ENCODE data around the gene CLIC5. TPM values are rescaled to one million over a fixed set of nuclear protein-coding genes. Genes with fewer than 3 reads are reported as not detected.

Gene CLIC5
- total and polyA plus RNA-seq, 2 of the 8 experiments (the other 6 are each of a cell fraction or from before 2014, with no cell fraction given): 0.12 to 0.15 TPM

DNA sequence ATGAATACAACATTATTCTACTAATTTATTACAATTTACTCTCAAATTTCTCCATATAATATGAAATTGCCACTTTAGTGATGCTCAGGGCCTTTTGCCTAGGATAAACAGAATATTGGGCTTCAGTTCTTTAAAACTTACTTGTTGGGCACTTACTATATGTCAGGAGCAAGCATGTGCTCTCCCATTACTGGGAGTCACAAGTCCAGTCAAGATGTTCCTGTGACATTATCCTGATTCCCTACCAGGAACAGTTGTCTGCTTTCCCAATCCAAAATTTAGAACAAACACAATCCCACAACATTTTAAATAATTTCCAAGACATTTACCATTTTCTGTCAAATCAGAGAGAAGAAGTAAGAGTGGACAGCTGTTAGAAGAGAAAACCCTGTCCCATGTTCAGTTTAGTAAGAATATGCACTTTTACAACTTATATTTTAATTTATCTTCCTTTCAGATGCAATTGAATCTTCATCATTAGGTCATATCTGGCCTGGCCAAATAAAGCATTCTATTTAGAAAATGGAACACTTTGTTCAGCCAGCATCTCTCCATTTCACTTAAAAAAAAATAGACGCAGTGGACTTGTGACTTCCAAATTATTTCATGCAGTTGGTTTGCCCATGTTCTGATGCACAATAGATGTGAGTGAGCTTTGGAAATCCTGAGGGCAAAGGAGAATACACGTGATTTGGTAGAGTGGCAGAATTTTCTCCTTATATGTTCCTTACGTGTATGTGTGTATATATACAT lies 159.8 kb downstream of the CLIC5 start:
- H3K56ac ChIP-seq (replicated peaks; ENCODE audit: insufficient read length, low read depth, low read length): no peak overlapping the region
- no peaks in the 10 kb centered on the region for H3K23me2 ChIP-seq (ENCODE audit: low read depth, low read length)
- no peak overlapping the region for H2BK5ac ChIP-seq (ENCODE audit: low read depth, low read length)
- ChIA-PET CTCF (ENCODE audit: partially characterized antibody) (no interaction called here), POLR2A (ENCODE audit: partially characterized antibody) (no interaction called here)
- WGBS, 2 experiments (ENCODE audit: extremely low coverage in 1 of 2, insufficient coverage in 1 of 2, insufficient read length in 1 of 2, insufficient replicate concordance in 2 of 2, low coverage in 1 of 2, low lambda C conversion rate in 2 of 2, missing lambda C conversion rate in 1 of 2): 91% methylated on average over 3 of the region's 3 CpGs; no CpG with 5 or more reads in 1 of the 2 experiments
- no peaks in the 10 kb centered on the region for H3K79me1 ChIP-seq (ENCODE audit: low read depth, low read length)
- H3K4me3 ChIP-seq (ENCODE audit: extremely low read depth in 1 of 4, insufficient read depth in 2 of 4, low read depth in 3 of 4, low read length in 4 of 4): no peak overlapping the region
- no peaks in the 10 kb centered on the region for H3K79me2 ChIP-seq (ENCODE audit: control insufficient read depth in 1 of 2, insufficient read depth in 2 of 2, low read length in 2 of 2)
- H3K36me3 ChIP-seq (ENCODE audit: control insufficient read depth in 2 of 4, insufficient read depth in 4 of 4, low read length in 3 of 4): no peaks in the 10 kb centered on the region
- no peak overlapping the region for H3K27ac ChIP-seq (ENCODE audit: low read depth, low read length)
- no peak overlapping the region for H3K23ac ChIP-seq (ENCODE audit: insufficient read length)
- DNase-seq (ENCODE audit: low read depth in 1 of 2, low spot score in 2 of 2): no peak
- no peak overlapping the region for H2BK15ac ChIP-seq (ENCODE audit: low read length)
- H4K91ac ChIP-seq (replicated peaks; ENCODE audit: insufficient read length, low read length): no peak overlapping the region
- no peak overlapping the region for H2BK12ac ChIP-seq (ENCODE audit: low read depth, low read length)
- H3K4me2 ChIP-seq (ENCODE audit: insufficient read depth in 1 of 2, low read depth in 2 of 2, low read length in 2 of 2): no peak overlapping the region
- no peak overlapping the region for H3K9ac ChIP-seq (replicated peaks in 1 of 4; ENCODE audit: extremely low read depth in 1 of 4, low read depth in 3 of 4, low read length in 3 of 4)
- H3K4me1 ChIP-seq (replicated peaks in 1 of 4; ENCODE audit: control insufficient read depth in 3 of 4, insufficient read depth in 4 of 4, low read length in 3 of 4): peaks cover 0 to 5% (median under 1%) of the 10 kb centered on the region in 4 experiments; a peak in 3 of 7 replicates
- H2AFZ ChIP-seq (ENCODE audit: low read length): no peak overlapping the region
- H2AK5ac ChIP-seq (ENCODE audit: low read depth, low read length): no peak overlapping the region
- no peaks in the 10 kb centered on the region for H3K9me3 ChIP-seq (ENCODE audit: insufficient read depth in 2 of 2, low read depth in 1 of 2, low read length in 1 of 2)
- H4K8ac ChIP-seq (ENCODE audit: extremely low read depth, insufficient read depth, low read length): no peak overlapping the region
- H3K27me3 ChIP-seq (replicated peaks in 1 of 4; ENCODE audit: control insufficient read depth in 3 of 4, extremely low read depth in 1 of 4, insufficient read depth in 3 of 4, low read length in 3 of 4): peaks cover 0 to 2% (median 2%) of the 10 kb centered on the region in 4 experiments; a peak in 2 of 7 replicates
- FAIRE-seq: no peak
- no peak overlapping the region for H3K18ac ChIP-seq (ENCODE audit: extremely low read depth, low read length)
- no peak overlapping the region for H4K5ac ChIP-seq (ENCODE audit: insufficient read length, low read depth, low read length)
- no peak overlapping the region for H3K14ac ChIP-seq (ENCODE audit: insufficient read length)
- no peaks in the 10 kb centered on the region for H4K20me1 ChIP-seq (replicated peaks in 1 of 2; ENCODE audit: control insufficient read depth in 1 of 2, insufficient read depth in 2 of 2, low read length in 2 of 2)
- H2BK120ac ChIP-seq (replicated peaks; ENCODE audit: low read depth, low read length): no peak overlapping the region
- no peak overlapping the region for H2BK20ac ChIP-seq (ENCODE audit: low read length)
- H3K4ac ChIP-seq (replicated peaks; ENCODE audit: insufficient read length, low read depth, low read length): no peak overlapping the region
- TF ChIP-seq KDM5A (IDR thresholded peaks at IDR 0.05; ENCODE audit: low read length) (no peak), RAD21 (IDR thresholded peaks at IDR 0.05 in 1 of 2, conservative IDR thresholded peaks at IDR 0.05 in 1 of 2; ENCODE audit: low read depth in 2 of 2, low read length in 2 of 2) (no peak), SIN3A (conservative IDR thresholded peaks at IDR 0.05 in 1 of 2, IDR thresholded peaks at IDR 0.05 in 1 of 2; ENCODE audit: low read depth in 1 of 2, low read length in 2 of 2) (no peak), CTBP2 (IDR thresholded peaks at IDR 0.05; ENCODE audit: borderline replicate concordance, insufficient read depth, insufficient read length, low read length) (no peak), HDAC2 (IDR thresholded peaks at IDR 0.05; ENCODE audit: borderline replicate concordance in 1 of 2, low read depth in 2 of 2, low read length in 2 of 2) (no peak), EZH2 (IDR thresholded peaks at IDR 0.05; ENCODE audit: low read depth, low read length, severe bottlenecking) (no peak), SRF (IDR thresholded peaks at IDR 0.05; ENCODE audit: low read depth, low read length) (no peak), TCF12 (IDR thresholded peaks at IDR 0.05; ENCODE audit: low read depth, low read length) (no peak), ZNF274 (IDR thresholded peaks at IDR 0.05; ENCODE audit: borderline replicate concordance, extremely low read depth, low read length) (no peak), POU5F1 (IDR thresholded peaks at IDR 0.05; ENCODE audit: low read depth, low read length) (no peak), BACH1 (IDR thresholded peaks at IDR 0.05; ENCODE audit: low read length) (no peak), TBP (IDR thresholded peaks at IDR 0.05; ENCODE audit: low read depth, low read length) (no peak)

Measured in H1 (cell line).